22Rv1 (cell line): ENCODE results near the gene TMC8.

Experiments used
- CTCF ChIP-seq: fragments of 450-650 bp; IDR thresholded peaks from 2 replicates; pipeline ENCODE4 v1.5.1; 2017; ENCODE audit warnings: mild to moderate bottlenecking
- ZFX ChIP-seq: fragments of 450-650 bp; IDR thresholded peaks from 2 replicates; pipeline ENCODE4 v1.6.1; 2017; ENCODE audit warnings: antibody characterized with exemption, borderline replicate concordance

DNA sequence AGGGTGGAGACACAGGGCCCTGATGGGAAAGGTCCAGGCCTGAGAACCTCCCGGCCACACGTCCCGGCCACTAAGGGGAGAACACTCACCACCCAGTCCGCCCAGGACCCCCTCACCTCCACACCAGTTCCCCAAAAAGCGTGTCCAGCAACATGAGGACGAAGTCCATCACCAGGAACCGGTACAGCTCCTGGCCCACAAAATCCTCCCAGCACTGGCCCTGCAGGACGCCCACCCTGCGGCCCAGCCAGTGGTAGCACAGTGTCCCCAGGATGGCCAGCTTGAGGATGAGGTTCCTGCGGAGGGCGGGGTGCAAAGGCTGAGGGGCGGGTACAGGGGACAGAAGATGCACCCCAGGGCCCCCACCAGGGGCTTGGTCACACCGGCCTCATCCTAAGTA lies 10.0 kb upstream of the TMC8 start:
- no peak for TF ChIP-seq CTCF
- TF ChIP-seq ZFX = no peak
